Esophagus muscularis mucosa (tissue), 4 donors: ENCODE measurements around the gene SQSTM1. TPM values are rescaled to one million over a fixed set of nuclear protein-coding genes. Genes with fewer than 3 reads are reported as not detected.

ENCODE experiments used
- DNase-seq: peaks from one replicate; pipeline ENCODE4 v3.0.0-alpha.2; 2017; ENCODE audit errors: extremely low spot score
- H3K27ac ChIP-seq, 4 donors: fragments of 200-600 bp; sonication (generic); replicated peaks in 1 of 4; 1 replicate in 3 of 4; 2 replicates in 1 of 4; pipeline ENCODE4 v1.5.1; 2016 to 2019; ENCODE audit warnings: mild to moderate bottlenecking in 1 of 4
- H3K27me3 ChIP-seq, 4 donors: fragments of 200-600 bp; sonication (generic); one replicate each; pipeline versions ENCODE4 v1.5.1 to v1.6.0; 2016 to 2019
- H3K36me3 ChIP-seq, 4 donors: fragments of 200-600 bp; sonication (generic); one replicate each; pipeline ENCODE4 v1.5.1; 2016 to 2019
- H3K4me1 ChIP-seq, 4 donors: fragments of 200-600 bp; sonication (generic); one replicate each; pipeline ENCODE4 v1.5.1; 2016 to 2019
- H3K4me3 ChIP-seq, 4 donors: fragments of 200-600 bp; sonication (generic); 1 replicate in 2 of 4; 2 replicates in 2 of 4; pipeline ENCODE4 v1.5.1; 2016 to 2019; ENCODE audit warnings: mild to moderate bottlenecking in 4 of 4, moderate library complexity in 1 of 4
- H3K9me3 ChIP-seq, 4 donors: fragments of 200-600 bp; sonication (generic); 1 replicate in 3 of 4; 2 replicates in 1 of 4; pipeline ENCODE4 v1.5.1; 2016 to 2019
- EP300 ChIP-seq: sonication (generic); formaldehyde crosslinking; IDR thresholded peaks from one replicate; pipeline ENCODE4 v1.6.1; 2017; ENCODE audit warnings: antibody characterized with exemption
- POLR2A ChIP-seq: fragments of 450-650 bp; IDR thresholded peaks from one replicate; pipeline ENCODE4 v1.6.1; 2017; ENCODE audit warnings: antibody characterized with exemption, moderate library complexity, mild to moderate bottlenecking, low read depth
- POLR2AphosphoS5 ChIP-seq, 2 donors: sonication (generic); formaldehyde crosslinking; IDR thresholded peaks; one replicate each; pipeline ENCODE4 v1.6.1; 2017; ENCODE audit warnings: antibody characterized with exemption in 2 of 2
- WGBS: methylation state at CpG from one replicate; pipeline ENCODE4 v1.1.5; 2018; 5-methylcytosine and 5-hydroxymethylcytosine counted together
- intact Hi-C: fragments of 100-400 bp; cut with DNase I; formaldehyde crosslinking; loops from one replicate; pipeline ENCODE4 v1.15.1; 2023
- total RNA-seq, 4 donors: library from RNA; depleted of rRNA; stranded (reverse); fragments of >200 nt; gene quantifications; one replicate each; pipeline versions ENCODE4 v1.1.0 to v1.2.1, GENCODE V29; 2016
- TF ChIP-seq, protein P1 (sequence below), 3 experiments: fragments of 200-600 bp in 2 of 3; fragments of 450-650 bp in 1 of 3; sonication (generic) in 2 of 3; IDR thresholded peaks; one replicate each; pipeline ENCODE4 v1.5.1; 2017 to 2019; ENCODE audit warnings: antibody characterized with exemption in 3 of 3, mild to moderate bottlenecking in 2 of 3, moderate library complexity in 1 of 3

SQSTM1 gene
- total RNA-seq, 4 donors from 2014 or later: 333 to 453 (median 392) TPM

DNA sequence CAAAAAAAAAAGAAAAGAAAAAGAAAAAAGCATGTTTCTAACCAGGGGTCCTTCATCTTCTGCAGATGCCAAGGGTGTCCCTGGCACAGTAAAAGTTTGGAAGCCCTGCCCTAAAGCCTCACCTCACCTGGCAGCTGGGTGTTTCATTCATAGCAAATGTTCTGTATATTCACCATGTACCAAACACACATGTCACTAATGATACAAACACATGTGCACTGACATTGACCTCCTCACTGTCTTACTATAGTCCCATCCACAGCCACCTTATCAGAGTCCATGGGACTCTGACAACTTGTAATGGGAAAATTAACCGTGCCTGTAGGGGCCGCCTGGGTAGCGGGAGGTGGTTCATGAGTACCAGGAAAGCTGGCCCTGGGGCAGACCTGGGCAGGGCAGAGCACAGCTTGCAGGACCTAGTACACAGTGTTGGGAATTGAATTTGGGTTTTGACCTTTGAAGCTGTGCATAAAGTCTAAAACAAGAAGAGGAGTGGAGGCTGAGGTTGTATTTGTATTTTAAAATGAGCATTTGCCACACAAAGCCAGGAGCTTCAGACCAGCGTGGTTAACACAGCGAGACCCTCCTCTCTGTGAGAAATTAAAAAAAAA is 7.6 kb upstream of the SQSTM1 start:
- 96% methylated on average over 5 of the region's 5 CpGs for WGBS
- intact Hi-C loops: no loop called here
- no peak overlapping the region for H3K27ac ChIP-seq
- TF ChIP-seq POLR2A (no peak), POLR2AphosphoS5 (IDR thresholded peaks at IDR 0.05) (no peak), EP300 (no peak)
- TF ChIP-seq, protein P1, sequence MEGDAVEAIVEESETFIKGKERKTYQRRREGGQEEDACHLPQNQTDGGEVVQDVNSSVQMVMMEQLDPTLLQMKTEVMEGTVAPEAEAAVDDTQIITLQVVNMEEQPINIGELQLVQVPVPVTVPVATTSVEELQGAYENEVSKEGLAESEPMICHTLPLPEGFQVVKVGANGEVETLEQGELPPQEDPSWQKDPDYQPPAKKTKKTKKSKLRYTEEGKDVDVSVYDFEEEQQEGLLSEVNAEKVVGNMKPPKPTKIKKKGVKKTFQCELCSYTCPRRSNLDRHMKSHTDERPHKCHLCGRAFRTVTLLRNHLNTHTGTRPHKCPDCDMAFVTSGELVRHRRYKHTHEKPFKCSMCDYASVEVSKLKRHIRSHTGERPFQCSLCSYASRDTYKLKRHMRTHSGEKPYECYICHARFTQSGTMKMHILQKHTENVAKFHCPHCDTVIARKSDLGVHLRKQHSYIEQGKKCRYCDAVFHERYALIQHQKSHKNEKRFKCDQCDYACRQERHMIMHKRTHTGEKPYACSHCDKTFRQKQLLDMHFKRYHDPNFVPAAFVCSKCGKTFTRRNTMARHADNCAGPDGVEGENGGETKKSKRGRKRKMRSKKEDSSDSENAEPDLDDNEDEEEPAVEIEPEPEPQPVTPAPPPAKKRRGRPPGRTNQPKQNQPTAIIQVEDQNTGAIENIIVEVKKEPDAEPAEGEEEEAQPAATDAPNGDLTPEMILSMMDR (IDR thresholded peaks at IDR 0.05): no peak
- DNase-seq: no peak
- H3K36me3 ChIP-seq: peaks cover 0 to 15% (median 11%) of the 10 kb centered on the region in 4 donors
- no peaks in the 10 kb centered on the region for H3K27me3 ChIP-seq
- H3K4me1 ChIP-seq: peaks cover 10 to 21% (median 20%) of the 10 kb centered on the region in 4 donors
- H3K4me3 ChIP-seq: no peak overlapping the region
- no peaks in the 10 kb centered on the region for H3K9me3 ChIP-seq

DNA sequence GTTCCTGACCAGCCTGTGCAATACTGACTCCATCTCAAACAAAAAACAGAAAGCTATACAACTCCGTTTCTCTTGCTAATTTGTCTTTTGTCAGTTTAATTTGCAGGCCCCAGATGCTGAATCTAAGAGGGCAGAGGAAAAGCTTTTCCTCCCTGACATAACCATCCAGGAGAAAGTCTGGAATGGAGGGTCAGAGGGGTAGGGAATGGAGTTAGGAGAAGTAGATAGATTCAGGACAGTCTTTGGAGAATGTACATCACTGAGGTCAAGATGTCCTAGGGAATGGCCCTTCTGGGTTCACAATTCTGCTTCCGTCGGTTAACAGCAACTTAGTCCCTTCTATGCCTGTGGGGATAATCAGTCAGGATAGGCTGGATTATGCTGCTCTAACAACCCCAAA is 6.6 kb upstream of the SQSTM1 start:
- TF ChIP-seq, protein P1 (IDR thresholded peaks at IDR 0.05): no peak
- TF ChIP-seq EP300 (no peak), POLR2AphosphoS5 (IDR thresholded peaks at IDR 0.05) (no peak), POLR2A (no peak)
- no peaks in the 10 kb centered on the region for H3K27me3 ChIP-seq
- no peak overlapping the region for H3K4me3 ChIP-seq
- H3K9me3 ChIP-seq: no peaks in the 10 kb centered on the region
- peaks cover 0 to 15% (median 11%) of the 10 kb centered on the region in 4 donors for H3K36me3 ChIP-seq
- peaks cover 17 to 29% (median 28%) of the 10 kb centered on the region in 4 donors for H3K4me1 ChIP-seq
- intact Hi-C loops: no loop called here
- H3K27ac ChIP-seq: no peak overlapping the region
- no peak for DNase-seq
- WGBS: 81% methylated on average over 3 of the region's 3 CpGs

DNA sequence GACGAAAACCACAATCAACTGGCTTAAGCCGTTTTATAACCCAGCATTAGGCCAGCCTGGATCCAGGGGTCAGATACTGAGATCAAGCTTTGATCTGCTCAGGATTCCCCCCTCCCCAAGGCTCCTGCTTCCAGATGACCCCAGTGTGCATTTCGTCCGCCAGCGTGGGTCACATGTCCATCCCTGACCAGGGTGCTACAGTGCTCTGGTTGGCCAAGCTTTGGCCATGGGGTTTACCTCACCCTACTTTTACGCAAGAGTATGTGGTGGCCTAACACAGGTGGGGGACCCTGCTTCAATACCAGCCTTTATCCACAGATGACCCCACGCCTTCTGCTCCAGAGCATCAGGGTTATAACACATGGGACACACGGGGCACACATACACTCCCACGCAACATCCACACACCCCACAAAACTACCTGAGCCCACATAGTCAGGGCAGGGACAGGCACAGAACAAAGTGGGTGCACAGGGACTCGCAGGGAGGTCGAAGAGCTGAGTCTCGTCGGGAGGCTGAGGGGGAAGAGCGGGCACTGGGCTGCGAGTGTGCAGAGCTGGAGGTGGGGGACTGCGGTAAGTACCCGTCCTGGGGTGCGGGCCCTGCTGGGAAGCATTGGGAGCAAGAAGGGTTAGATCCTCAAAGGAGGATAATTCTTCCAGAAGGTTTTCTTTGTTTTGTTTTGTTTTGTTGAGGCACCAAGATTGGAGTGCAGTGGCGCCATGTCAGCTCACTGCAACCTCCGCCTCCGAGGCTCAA is 5.0 kb upstream of the SQSTM1 start:
- Histone ChIP-seq H3K9me3 (no peaks in the 10 kb centered on the region), H3K36me3 (peaks cover 0 to 15% (median 11%) of the 10 kb centered on the region in 4 donors), H3K4me1 (peaks cover 30 to 45% (median 43%) of the 10 kb centered on the region in 4 donors), H3K27me3 (no peaks in the 10 kb centered on the region), H3K4me3 (no peak overlapping the region), H3K27ac (no peak overlapping the region)
- DNase-seq: no peak
- TF ChIP-seq POLR2AphosphoS5 (IDR thresholded peaks at IDR 0.05) (no peak), POLR2A (no peak), EP300 (no peak)
- TF ChIP-seq, protein P1 (IDR thresholded peaks at IDR 0.05): no peak
- 94% methylated on average over 21 of the region's 21 CpGs for WGBS
- intact Hi-C loops: no loop called here

DNA sequence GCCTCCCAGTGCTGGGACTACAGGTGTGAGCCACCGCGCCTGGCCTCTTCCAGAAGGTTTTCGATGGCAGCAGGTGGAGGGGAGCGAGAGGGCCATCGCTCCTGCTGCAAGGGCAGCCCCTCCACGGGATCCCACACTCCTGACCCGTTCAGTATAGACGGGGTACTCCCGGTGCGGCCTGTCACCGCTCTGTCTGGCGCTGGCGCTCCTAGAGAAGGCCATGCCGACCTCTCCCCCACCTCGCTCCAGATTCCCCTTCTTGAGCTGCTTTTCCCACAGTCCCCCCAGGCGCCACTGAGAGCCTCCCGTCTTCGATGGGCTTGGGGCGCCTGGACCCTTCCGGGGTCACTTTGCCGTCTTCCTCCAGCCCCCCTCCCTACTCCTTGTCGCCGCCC is 4.3 kb upstream of the SQSTM1 start:
- no peak for DNase-seq
- H3K27me3 ChIP-seq: no peaks in the 10 kb centered on the region
- intact Hi-C loops: no loop called here
- no peaks in the 10 kb centered on the region for H3K9me3 ChIP-seq
- peaks cover 0 to 15% (median 11%) of the 10 kb centered on the region in 4 donors for H3K36me3 ChIP-seq
- H3K27ac ChIP-seq: peak overlapping the region; percentile 99 to 100 (median 100)
- WGBS: 54% methylated on average over 21 of the region's 23 CpGs
- H3K4me3 ChIP-seq: peak overlapping the region; percentile 62 to 68 (median 66)
- TF ChIP-seq POLR2AphosphoS5 (IDR thresholded peaks at IDR 0.05) (no peak), POLR2A (no peak), EP300 (no peak)
- TF ChIP-seq, protein P1 (IDR thresholded peaks at IDR 0.05): no peak
- H3K4me1 ChIP-seq: peaks cover 30 to 45% (median 43%) of the 10 kb centered on the region in 4 donors
